Right cardiac atrium (tissue), 5 donors: ENCODE data around the gene WBP2. TPM values are rescaled to one million over a fixed set of nuclear protein-coding genes. Genes with fewer than 3 reads are reported as not detected.
"Not testable (repeated sequence)": the region's sequence is repeated elsewhere in the genome, so short reads cannot be mapped to it uniquely, and the experiment has no call there.

Experiments used
- ATAC-seq, 2 donors: fragments of 200-7000 bp; cut with Tn5 transposase; one replicate each; pipeline versions ENCODE4 v1.8.0 to v1.9.1; 2020; ENCODE audit warnings: moderate library complexity in 2 of 2, mild to moderate bottlenecking in 1 of 2
- DNase-seq, 3 donors: peaks; one replicate each; pipeline ENCODE4 v3.0.0-alpha.2; 2020
- H3K27ac ChIP-seq: one replicate; pipeline ENCODE4 v1.5.1; 2013; ENCODE audit warnings: mild to moderate bottlenecking, low read length, control low read depth, moderate library complexity
- H3K27me3 ChIP-seq: one replicate; pipeline ENCODE4 v1.6.1; 2013; ENCODE audit not compliant: control insufficient read depth, insufficient read depth
- H3K4me1 ChIP-seq: one replicate; pipeline ENCODE4 v1.6.1; 2013; ENCODE audit warnings: low read length; ENCODE audit not compliant: control insufficient read depth, insufficient read depth
- H3K4me3 ChIP-seq: one replicate; pipeline ENCODE4 v1.5.1; 2013; ENCODE audit warnings: low read length, control low read depth
- H3K9me3 ChIP-seq: one replicate; pipeline ENCODE4 v1.6.1; 2013; ENCODE audit warnings: low read length; ENCODE audit not compliant: control insufficient read depth
- WGBS: extraction: QIAGEN DNeasy Blood & Tissue Kit; methylation state at CpG from one replicate; pipeline ENCODE4 v1.1.7; 2013; 5-methylcytosine and 5-hydroxymethylcytosine counted together
- intact Hi-C, 4 donors: fragments of 100-400 bp; cut with DNase I; formaldehyde crosslinking; loops; one replicate each; pipeline versions ENCODE4 v1.11.0 to v1.14.0; 2022 to 2023
- polyA plus RNA-seq: library from polyadenylated mRNA; stranded (reverse); fragments of 200-250 nt; gene quantifications from one replicate; pipeline ENCODE4 v1.2.3, GENCODE V29; 2013
- total RNA-seq, 4 donors: library from RNA; stranded (reverse); fragmentation: NEBNext Ultra II Directional; extraction: Animal tissue kit (Norgen Biotek cat#: 25700); gene quantifications; one replicate each; pipeline ENCODE4 v1.2.1, GENCODE V29; 2021
- donor health status: healthy with polysubstance abuse.
- donor health status: DM: no; HTN: yes; CAD: no.
- donor health status: DM: no; HTN: no; CAD: no.
- donor health status: DM: no; HTN: yes; CAD: no; lungs with severe emphysema.
- donor health status: DM: yes; HTN: yes; CAD: no.

The WBP2 gene
- total and polyA plus RNA-seq, 5 donors: 109 to 128 (median 117) TPM

DNA sequence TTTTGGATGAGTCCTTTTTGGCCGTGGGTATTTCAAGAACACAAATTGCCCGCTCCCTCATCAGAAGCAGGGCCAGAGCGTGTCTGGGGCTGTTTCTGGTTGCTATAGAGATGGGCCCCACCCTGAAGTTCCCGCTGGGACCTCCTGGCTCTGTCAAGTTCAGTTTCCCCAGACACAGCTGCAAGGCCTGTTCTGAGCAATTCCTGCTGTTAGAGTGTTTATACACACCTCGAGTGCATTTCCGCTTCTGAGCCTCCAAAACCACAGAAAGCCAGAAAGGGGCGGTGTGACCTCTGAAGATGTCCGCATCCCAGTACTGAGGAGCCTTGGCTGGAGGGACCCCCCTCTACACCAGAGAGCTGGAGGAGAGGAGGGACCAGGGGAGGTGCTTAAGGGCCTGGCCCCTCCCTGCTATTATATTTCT, 9.3 kb upstream of the WBP2 start:
- ATAC-seq (peak; percentile 87 to 92), DNase-seq (peak; percentile 84 to 89 (median 85))
- Histone ChIP-seq H3K9me3 (no peaks in the 10 kb centered on the region), H3K27me3 (no peaks in the 10 kb centered on the region), H3K4me1 (peaks cover 4% of the 10 kb centered on the region), H3K4me3 (no peak overlapping the region), H3K27ac (peak overlapping the region; percentile 37)
- intact Hi-C loops: no loop called here
- 12% methylated on average over 8 of the region's 8 CpGs for WGBS

DNA sequence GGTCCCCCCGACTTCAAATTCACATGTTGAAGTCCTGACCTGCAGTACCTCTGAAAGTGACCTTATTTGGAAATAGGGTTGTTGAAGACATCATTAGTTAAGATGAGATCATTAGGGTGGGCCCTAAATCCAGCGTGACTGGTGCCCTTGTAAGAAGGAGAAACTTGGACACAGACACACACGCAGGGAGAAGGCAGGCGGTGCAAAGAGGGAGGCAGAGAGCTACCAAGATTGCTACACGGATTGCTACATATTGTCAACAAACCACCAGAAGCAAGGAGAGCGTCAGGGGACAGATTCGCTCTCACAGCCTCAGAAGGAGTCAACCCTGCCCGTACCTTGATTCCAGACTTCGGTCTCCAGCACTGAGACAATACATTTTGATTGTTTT, 6.8 kb upstream of the WBP2 start:
- no peak for DNase-seq
- no peaks in the 10 kb centered on the region for H3K27me3 ChIP-seq
- peaks cover 4% of the 10 kb centered on the region for H3K4me1 ChIP-seq
- intact Hi-C loops: no loop called here
- H3K9me3 ChIP-seq: no peaks in the 10 kb centered on the region
- H3K27ac ChIP-seq: no peak overlapping the region
- WGBS: 71% methylated on average over 9 of the region's 9 CpGs
- H3K4me3 ChIP-seq: no peak overlapping the region
- no peak for ATAC-seq

DNA sequence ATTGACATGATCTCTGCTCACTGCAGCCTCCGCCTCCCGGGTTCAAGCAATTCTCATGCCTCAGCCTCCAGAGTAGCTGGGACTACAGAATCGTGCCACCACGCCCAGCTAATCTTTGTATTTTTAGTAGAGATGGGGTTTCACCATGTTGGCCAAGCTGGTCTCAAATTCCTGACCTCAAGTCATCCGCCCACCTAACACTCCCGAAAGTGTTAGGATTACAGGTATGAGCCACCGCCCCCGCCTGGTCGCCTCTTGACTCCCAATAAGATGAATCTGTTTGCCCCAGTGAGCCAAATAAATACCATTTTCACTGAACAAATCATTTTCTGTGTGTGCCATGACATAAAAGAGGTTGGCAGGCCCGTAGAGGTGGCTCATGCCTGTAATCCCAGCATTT, 4.2 kb upstream of the WBP2 start:
- intact Hi-C loops, H3K9me3 ChIP-seq, H3K4me3 ChIP-seq, H3K27ac ChIP-seq, DNase-seq, H3K4me1 ChIP-seq, ATAC-seq, H3K27me3 ChIP-seq: not testable (repeated sequence)
- 87% methylated on average over 10 of the region's 10 CpGs for WGBS

DNA sequence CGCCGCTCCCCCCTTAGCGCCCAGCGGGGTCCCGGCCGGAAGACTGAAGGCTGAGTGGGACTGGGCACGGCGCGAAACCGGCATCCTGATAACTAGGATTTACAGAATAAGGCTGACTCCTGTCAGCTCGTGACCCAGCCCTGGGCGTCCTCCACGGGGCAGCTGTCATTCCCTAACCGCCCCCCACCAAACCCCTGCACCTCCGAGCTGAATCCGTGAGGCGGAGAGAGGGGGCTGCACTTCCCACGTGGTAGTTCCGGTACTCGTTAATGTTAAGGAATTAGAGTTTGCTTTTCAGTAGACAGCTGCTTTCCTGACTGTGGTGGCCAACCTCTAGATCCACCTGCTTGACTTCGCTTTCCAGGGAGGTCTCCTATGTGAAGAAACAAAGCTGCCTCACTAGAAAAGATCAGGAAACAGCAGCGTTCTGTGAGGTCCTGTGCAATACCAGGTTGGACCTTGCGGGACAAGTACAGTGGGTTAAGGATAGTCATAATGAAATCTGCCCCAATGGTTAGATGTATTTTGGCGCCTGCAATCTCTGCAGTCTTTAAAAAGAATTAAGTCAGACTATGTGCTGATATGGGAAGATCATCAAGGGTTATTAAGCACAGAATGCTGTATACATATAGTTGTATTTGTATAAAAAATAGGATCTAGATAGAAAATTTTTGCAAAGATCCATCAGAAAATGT, 1.1 kb upstream of the WBP2 start:
- no peaks in the 10 kb centered on the region for H3K9me3 ChIP-seq
- H3K4me1 ChIP-seq: peaks cover 3% of the 10 kb centered on the region
- H3K27ac ChIP-seq: peak overlapping the region; percentile 99
- H3K27me3 ChIP-seq: no peaks in the 10 kb centered on the region
- no peak for ATAC-seq
- no peak for DNase-seq
- WGBS: 1% methylated on average over 24 of the region's 24 CpGs
- peak overlapping the region; percentile 78 for H3K4me3 ChIP-seq
- intact Hi-C loops: no loop called here

DNA sequence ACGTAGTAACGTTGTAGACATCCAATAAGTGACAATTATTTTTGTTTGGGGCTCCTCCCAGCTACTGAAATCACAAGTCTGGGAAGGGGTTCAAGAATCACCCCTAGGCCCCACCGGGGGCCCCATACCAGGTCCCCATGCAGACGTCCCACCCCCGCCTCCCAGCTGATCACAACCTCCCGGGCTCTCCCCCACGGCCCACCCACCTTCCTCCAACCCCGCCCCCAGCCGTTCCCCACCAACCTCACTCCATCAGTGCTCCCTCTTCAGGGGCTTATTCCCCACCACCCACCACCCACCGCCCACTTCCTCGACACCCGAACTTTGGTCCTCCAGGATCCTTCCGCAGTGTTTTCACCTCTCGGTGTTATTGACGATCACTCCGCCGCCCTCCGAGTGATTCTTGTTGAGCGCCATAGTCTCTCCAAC, 240 bp downstream of the WBP2 start:
- Histone ChIP-seq H3K27ac (peak overlapping the region; percentile 59), H3K27me3 (no peaks in the 10 kb centered on the region), H3K4me3 (peak overlapping the region; percentile 90), H3K9me3 (no peaks in the 10 kb centered on the region), H3K4me1 (peaks cover 3% of the 10 kb centered on the region)
- ATAC-seq (peak; percentile 23 to 36), DNase-seq (no peak)
- under 1% methylated on average over 19 of the region's 19 CpGs for WGBS
- intact Hi-C loops: no loop called here

DNA sequence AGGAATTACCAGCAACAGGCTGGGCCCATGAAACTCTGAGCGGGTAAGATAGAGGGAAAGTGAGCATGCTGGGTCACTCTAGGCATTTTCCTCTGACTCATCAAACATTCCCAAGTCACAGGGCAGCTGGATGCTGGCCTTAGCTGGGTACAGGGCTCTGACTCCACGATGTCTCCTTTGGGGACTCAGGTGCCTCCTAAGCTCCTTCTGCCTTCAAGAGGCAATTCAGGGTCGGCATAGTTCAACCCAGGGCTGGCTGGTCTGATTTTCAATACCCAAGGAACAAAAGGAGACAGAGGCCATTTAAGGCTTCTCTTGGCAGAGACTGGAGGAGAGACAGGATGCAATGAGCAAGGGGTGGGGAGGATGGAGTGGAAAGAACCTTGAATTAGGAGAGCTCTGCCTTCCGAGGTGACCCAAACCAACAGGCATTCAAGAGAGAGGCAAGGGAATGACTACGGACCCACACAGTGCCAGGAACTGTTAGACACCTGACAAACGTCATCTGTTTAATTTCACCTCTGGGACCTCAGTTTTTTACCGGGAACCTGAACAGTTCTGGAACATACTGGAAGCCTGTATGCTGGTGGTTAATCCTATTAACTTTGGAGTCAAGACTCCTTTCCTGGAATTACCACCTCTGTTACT, 910 bp downstream of the WBP2 start:
- intact Hi-C loops: no loop called here
- 19% methylated on average over 7 of the region's 7 CpGs for WGBS
- H3K27ac ChIP-seq: peak overlapping the region; percentile 59
- peaks cover 9% of the 10 kb centered on the region for H3K4me1 ChIP-seq
- ATAC-seq (peak in 1 of 2 donors; percentile 7), DNase-seq (peak in 1 of 3 donors; percentile 31)
- H3K4me3 ChIP-seq: peak overlapping the region; percentile 90
- no peaks in the 10 kb centered on the region for H3K27me3 ChIP-seq
- H3K9me3 ChIP-seq: no peaks in the 10 kb centered on the region

DNA sequence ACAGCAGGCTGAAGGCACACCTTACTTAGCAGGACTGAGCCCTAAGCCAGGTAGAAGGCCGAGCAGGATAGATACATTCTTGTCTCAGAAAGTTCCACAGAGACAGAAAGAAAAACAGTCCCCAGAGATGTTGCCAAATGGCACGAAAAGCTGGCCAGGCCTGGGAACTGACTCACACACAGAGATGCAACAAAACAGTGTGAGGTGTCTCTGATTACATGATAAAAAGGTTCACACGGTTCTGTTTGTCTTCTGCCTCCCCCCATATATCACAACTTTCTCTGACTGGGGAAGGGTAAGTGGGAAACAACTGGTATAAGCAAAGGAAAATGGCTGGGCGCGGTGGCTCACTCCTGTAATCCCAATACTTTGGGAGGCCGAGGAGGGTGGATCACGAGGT, 1.7 kb downstream of the WBP2 start:
- Histone ChIP-seq H3K4me3 (no peak overlapping the region), H3K9me3 (no peaks in the 10 kb centered on the region), H3K27ac (no peak overlapping the region), H3K27me3 (no peaks in the 10 kb centered on the region), H3K4me1 (peaks cover 9% of the 10 kb centered on the region)
- intact Hi-C loops: no loop called here
- WGBS: 67% methylated on average over 7 of the region's 7 CpGs
- DNase-seq (no peak), ATAC-seq (no peak)

DNA sequence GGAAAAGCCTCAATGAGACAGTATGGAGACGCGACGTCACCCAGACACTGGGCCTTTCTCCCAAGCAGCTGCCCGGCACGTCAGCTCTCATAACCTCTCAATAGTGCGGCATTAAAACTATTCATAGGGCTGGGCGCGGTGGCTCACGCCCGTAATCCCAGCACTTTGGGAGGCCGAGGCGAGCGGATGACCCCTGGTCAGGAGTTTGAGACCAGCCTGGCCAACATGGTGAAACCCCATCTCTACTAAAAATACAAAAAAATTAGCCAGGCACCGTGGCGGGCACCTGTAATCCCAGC, 3.5 kb downstream of the WBP2 start:
- DNase-seq, H3K9me3 ChIP-seq, ATAC-seq, H3K4me3 ChIP-seq, intact Hi-C loops, H3K27me3 ChIP-seq: not testable (repeated sequence)
- peak overlapping the region; percentile 31 for H3K27ac ChIP-seq
- 93% methylated on average over 15 of the region's 15 CpGs for WGBS
- peaks cover 13% of the 10 kb centered on the region for H3K4me1 ChIP-seq

DNA sequence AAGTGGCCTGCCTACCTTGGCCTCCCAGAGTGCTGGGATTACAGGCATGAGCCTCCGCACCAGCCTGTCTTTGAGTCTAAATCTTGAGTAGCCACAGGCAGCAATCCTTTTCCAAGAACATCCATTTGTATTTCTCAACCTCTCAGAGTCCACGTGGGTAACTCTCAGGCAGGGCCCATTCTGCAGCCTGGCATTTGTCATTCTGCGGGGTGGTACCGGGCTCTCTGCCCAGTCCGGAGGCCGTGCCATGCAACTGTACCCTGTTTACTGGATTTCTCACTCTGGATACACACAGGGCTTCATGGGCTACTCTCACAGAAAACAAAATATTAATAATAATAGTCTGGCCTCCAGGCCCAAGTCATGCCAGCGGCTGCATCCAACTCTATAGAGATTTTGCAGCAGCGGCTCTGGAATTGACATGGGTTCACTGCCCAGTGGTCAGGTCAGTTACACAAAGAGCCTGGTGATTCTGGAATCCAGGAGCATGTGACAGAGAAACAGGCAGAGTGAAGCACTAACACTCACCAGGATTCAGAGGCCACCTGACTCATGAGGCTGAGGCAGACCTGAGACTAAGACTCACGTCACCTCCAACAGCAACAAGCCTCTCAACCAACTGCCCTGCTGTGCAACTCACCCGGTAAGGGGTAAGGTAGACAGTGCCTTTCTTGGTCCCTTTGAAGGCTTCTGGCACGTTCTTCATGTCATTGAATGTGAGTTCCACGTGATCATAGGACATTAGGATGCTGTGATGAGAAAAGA, 4.0 kb downstream of the WBP2 start:
- H3K27ac ChIP-seq: peak overlapping the region; percentile 31
- H3K27me3 ChIP-seq: no peaks in the 10 kb centered on the region
- WGBS: 82% methylated on average over 12 of the region's 12 CpGs
- H3K4me3 ChIP-seq: no peak overlapping the region
- no peaks in the 10 kb centered on the region for H3K9me3 ChIP-seq
- no peak for ATAC-seq
- peak in 1 of 3 donors; percentile 36 for DNase-seq
- intact Hi-C loops: no loop called here
- H3K4me1 ChIP-seq: peaks cover 13% of the 10 kb centered on the region

DNA sequence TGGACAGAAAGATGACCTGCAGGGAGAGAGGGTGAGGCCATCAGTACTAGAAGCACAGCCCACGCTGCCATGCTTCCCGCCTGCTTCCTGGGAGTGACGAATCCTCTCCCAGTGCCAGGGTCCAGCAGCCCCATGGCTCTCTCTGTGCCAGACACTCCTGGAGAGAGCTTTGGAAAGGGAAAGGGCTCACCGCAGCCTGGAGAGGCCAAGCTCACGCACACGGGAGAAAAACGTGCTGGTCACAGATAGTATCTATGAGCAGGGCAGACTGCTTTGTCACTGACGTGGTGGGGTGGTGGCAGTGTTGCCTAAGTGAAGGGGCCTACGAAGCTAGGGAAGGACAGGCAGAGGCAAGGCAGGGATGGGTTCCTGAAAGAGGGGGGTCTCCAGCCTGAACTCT, 5.4 kb downstream of the WBP2 start:
- intact Hi-C loops: no loop called here
- H3K4me1 ChIP-seq: peaks cover 22% of the 10 kb centered on the region

DNA sequence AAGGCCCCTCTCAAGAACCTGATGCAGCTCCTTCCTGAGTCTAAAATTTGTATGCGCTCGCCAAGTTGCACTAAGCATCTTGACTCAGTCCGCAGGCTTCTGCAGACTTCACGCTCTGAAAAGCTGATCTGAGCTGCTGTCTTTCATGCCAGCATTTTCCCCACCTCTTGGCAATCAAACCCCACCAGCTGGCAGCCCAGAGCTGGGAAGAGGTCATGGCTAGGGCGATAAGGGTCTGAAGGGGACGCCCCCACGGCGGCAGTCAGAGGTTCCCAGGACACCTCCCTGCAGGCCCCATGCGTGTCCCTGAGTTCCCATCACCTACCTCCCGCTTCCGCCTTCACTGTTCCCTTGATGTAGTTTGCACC, 5.9 kb downstream of the WBP2 start:
- intact Hi-C loops: no loop called here
- WGBS: 56% methylated on average over 11 of the region's 11 CpGs
- Histone ChIP-seq H3K9me3 (no peaks in the 10 kb centered on the region), H3K27me3 (no peaks in the 10 kb centered on the region), H3K27ac (peak overlapping the region; percentile 71), H3K4me1 (peaks cover 21% of the 10 kb centered on the region), H3K4me3 (no peak overlapping the region)
- DNase-seq (peak in 1 of 3 donors; percentile 66), ATAC-seq (no peak)

More for the DNA sequence above, 5.4 kb downstream of the WBP2 start:
- H3K4me3 ChIP-seq: no peak overlapping the region
- WGBS: 57% methylated on average over 9 of the region's 9 CpGs
- H3K27ac ChIP-seq: peak overlapping the region; percentile 71
- no peaks in the 10 kb centered on the region for H3K9me3 ChIP-seq
- no peaks in the 10 kb centered on the region for H3K27me3 ChIP-seq
- DNase-seq (peak in 1 of 3 donors; percentile 26), ATAC-seq (no peak)
